ENCODE results near the gene GRIN3B.

The GRIN3B gene

GRCh38 chr19:1001538-1002166 lies 1.4 kb downstream of the GRIN3B start (continued):
- TF ChIP-seq ZBTB11 (tag by site-specific recombination; conservative IDR thresholded peaks at IDR 0.05; ENCODE audit: low read depth), result no peak
- no peak for TF ChIP-seq ZNF555 (tag by site-specific recombination; conservative IDR thresholded peaks at IDR 0.05)
- no peak for TF ChIP-seq ZNF549 (tag by site-specific recombination; IDR thresholded peaks at IDR 0.05)
- no peak for TF ChIP-seq YY2 (tag by site-specific recombination; IDR thresholded peaks at IDR 0.05)
- TF ChIP-seq ZNF629 (tag by site-specific recombination; IDR thresholded peaks at IDR 0.05), result peak; percentile 26; the same call in 1 of the 2 replicates
- TF ChIP-seq ZNF23 (tag by site-specific recombination; IDR thresholded peaks at IDR 0.05; ENCODE audit: borderline replicate concordance), result no peak
- peak; percentile 91 for TF ChIP-seq ZBTB48 (tag by site-specific recombination; IDR thresholded peaks at IDR 0.05)
- TF ChIP-seq ZNF792 (tag by site-specific recombination; IDR thresholded peaks at IDR 0.05), result no peak
- TF ChIP-seq ZNF677 (tag by site-specific recombination; IDR thresholded peaks at IDR 0.05), result no peak
- no peak for TF ChIP-seq ZSCAN5A (tag by site-specific recombination; IDR thresholded peaks at IDR 0.05)
- no peak for TF ChIP-seq ZBTB49 (tag by site-specific recombination; IDR thresholded peaks at IDR 0.05; ENCODE audit: low read depth)
- peak; percentile 24; the same call in 1 of the 2 replicates for TF ChIP-seq ZBTB17 (tag by site-specific recombination; IDR thresholded peaks at IDR 0.05)
- TF ChIP-seq ZNF624 (tag by site-specific recombination; IDR thresholded peaks at IDR 0.05), result no peak
- no peak for TF ChIP-seq ZNF670 (tag by site-specific recombination; IDR thresholded peaks at IDR 0.05; ENCODE audit: low read depth)
- 0 out of 2 replicates have a peak, but pooled peaks have one; percentile 9 for TF ChIP-seq PRDM4 (tag by site-specific recombination; IDR thresholded peaks at IDR 0.05)
- no peak for TF ChIP-seq AEBP2 (tag by site-specific recombination; IDR thresholded peaks at IDR 0.05; ENCODE audit: borderline replicate concordance)
- TF ChIP-seq ZNF155 (tag by site-specific recombination; IDR thresholded peaks at IDR 0.05), result no peak
- peak; percentile 75 for TF ChIP-seq ZSCAN30 (tag by site-specific recombination; IDR thresholded peaks at IDR 0.05)
- TF ChIP-seq OVOL3 (tag by site-specific recombination; IDR thresholded peaks at IDR 0.05), result no peak
- TF ChIP-seq ZNF521 (tag by site-specific recombination; IDR thresholded peaks at IDR 0.05), result no peak
- TF ChIP-seq GLIS2 (tag by site-specific recombination; IDR thresholded peaks at IDR 0.05), result peak; percentile 90
- TF ChIP-seq ZNF362 (tag by site-specific recombination; IDR thresholded peaks at IDR 0.05), result no peak
